CD14-positive monocyte (primary cell): Measurements from ENCODE around the gene SNN. TPM values are rescaled to one million over a fixed set of nuclear protein-coding genes. Genes with fewer than 3 reads are reported as not detected.
A peak's percentile ranks its signal among the peaks of the same experiment; 100 is the strongest.

ENCODE experiments used
- DNase-seq, 3 donors: peaks; one replicate each; pipeline ENCODE4 v3.0.0-alpha.2; 2011 to 2022
- H2AFZ ChIP-seq: 2 replicates; pipeline ENCODE4 v1.6.0; 2012; ENCODE audit warnings: mild to moderate bottlenecking, low read depth, low read length, inconsistent platforms; ENCODE audit not compliant: insufficient read depth, poor library complexity, severe bottlenecking
- H3K27ac ChIP-seq, 2 donors: 1 replicate in 1 of 2; 2 replicates in 1 of 2; pipeline ENCODE4 v1.5.1; 2012 to 2013; ENCODE audit warnings: low read length in 2 of 2, control low read depth in 1 of 2, inconsistent platforms in 1 of 2, low read depth in 1 of 2, mild to moderate bottlenecking in 1 of 2
- H3K27me3 ChIP-seq, 2 donors: one replicate each; pipeline versions ENCODE4 v1.6.0 to v1.6.1; 2011 to 2013; ENCODE audit warnings: low read length in 2 of 2; ENCODE audit not compliant: control insufficient read depth in 2 of 2, insufficient read depth in 2 of 2
- H3K36me3 ChIP-seq, 2 donors: replicated peaks in 1 of 2; 1 replicate in 1 of 2; 2 replicates in 1 of 2; pipeline versions ENCODE4 v1.5.1 to v1.6.1; 2012 to 2013; ENCODE audit warnings: low read length in 2 of 2, control low read depth in 1 of 2, inconsistent platforms in 1 of 2, mild to moderate bottlenecking in 1 of 2; ENCODE audit not compliant: insufficient read depth in 2 of 2, control insufficient read depth in 1 of 2
- H3K4me1 ChIP-seq, 2 donors: 1 replicate in 1 of 2; 2 replicates in 1 of 2; pipeline versions ENCODE4 v1.5.1 to v1.6.1; 2012 to 2013; ENCODE audit warnings: low read length in 2 of 2, control low read depth in 1 of 2, inconsistent platforms in 1 of 2, mild to moderate bottlenecking in 1 of 2, moderate library complexity in 1 of 2; ENCODE audit not compliant: insufficient read depth in 2 of 2, control insufficient read depth in 1 of 2
- H3K4me2 ChIP-seq: replicated peaks from 2 replicates; pipeline ENCODE3; 2012; ENCODE audit warnings: low read length, moderate library complexity, mild to moderate bottlenecking; ENCODE audit not compliant: poor library complexity, severe bottlenecking; ENCODE audit errors: extremely low read depth
- H3K4me3 ChIP-seq, 3 experiments: fragments of 200-600 bp in 1 of 3; sonication (generic) in 1 of 3; replicated peaks in 1 of 3; 1 replicate in 2 of 3; 2 replicates in 1 of 3; pipeline ENCODE4 v1.5.1; 2011 to 2013; ENCODE audit warnings: low read length in 3 of 3, mild to moderate bottlenecking in 3 of 3, control low read depth in 2 of 3, low read depth in 2 of 3, inconsistent platforms in 1 of 3, moderate library complexity in 1 of 3
- H3K79me2 ChIP-seq: 2 replicates; pipeline ENCODE4 v1.6.0; 2012; ENCODE audit warnings: mild to moderate bottlenecking, control low read depth, inconsistent platforms, low read length, moderate library complexity; ENCODE audit not compliant: insufficient read depth
- H3K9ac ChIP-seq: 2 replicates; pipeline ENCODE4 v1.6.0; 2017; ENCODE audit warnings: low read length, mild to moderate bottlenecking; ENCODE audit not compliant: insufficient read depth, poor library complexity, severe bottlenecking
- H3K9me3 ChIP-seq, 2 donors: replicated peaks in 1 of 2; 1 replicate in 1 of 2; 2 replicates in 1 of 2; pipeline versions ENCODE4 v1.5.1 to v1.6.1; 2012 to 2013; ENCODE audit warnings: low read length in 2 of 2, control low read depth in 1 of 2; ENCODE audit not compliant: control insufficient read depth in 1 of 2, insufficient read depth in 1 of 2
- H4K20me1 ChIP-seq: 2 replicates; pipeline ENCODE4 v1.6.0; 2012; ENCODE audit warnings: mild to moderate bottlenecking, low read length, control low read depth, moderate library complexity; ENCODE audit not compliant: insufficient read depth
- H3K27ac Mint-ChIP-seq, 7 donors: one replicate each; pipeline ENCODE4 v1.8.0; 2020; ENCODE audit warnings: mild to moderate bottlenecking in 7 of 7, mixed read lengths in 7 of 7, moderate library complexity in 6 of 7, inconsistent platforms in 2 of 7
- H3K27me3 Mint-ChIP-seq, 3 donors: one replicate each; pipeline ENCODE4 v1.8.0; 2021 to 2022; ENCODE audit warnings: low read depth in 3 of 3, mild to moderate bottlenecking in 3 of 3, mixed read lengths in 3 of 3, moderate library complexity in 3 of 3, inconsistent platforms in 1 of 3
- H3K36me3 Mint-ChIP-seq, 2 donors: one replicate each; pipeline ENCODE4 v1.8.0; 2020; ENCODE audit warnings: mixed read lengths in 2 of 2, inconsistent platforms in 1 of 2, mild to moderate bottlenecking in 1 of 2
- H3K4me1 Mint-ChIP-seq: one replicate; pipeline ENCODE4 v1.8.0; 2020; ENCODE audit warnings: mild to moderate bottlenecking, mixed read lengths
- H3K4me3 Mint-ChIP-seq, 2 donors: one replicate each; pipeline ENCODE4 v1.8.0; 2020; ENCODE audit warnings: mild to moderate bottlenecking in 2 of 2, mixed read lengths in 2 of 2, moderate library complexity in 1 of 2
- H3K9me3 Mint-ChIP-seq, 7 donors: one replicate each; pipeline ENCODE4 v1.8.0; 2020 to 2022; ENCODE audit warnings: mixed read lengths in 7 of 7, mild to moderate bottlenecking in 6 of 7, moderate library complexity in 6 of 7, inconsistent platforms in 2 of 7
- CTCF ChIP-seq: fragments of 200-600 bp; IDR thresholded peaks from one replicate; pipeline ENCODE4 v1.8.0; 2022; ENCODE audit warnings: antibody characterized with exemption, mild to moderate bottlenecking
- WGBS: methylation state at CpG from one replicate; pipeline ENCODE4 v1.1.5; 2013; ENCODE audit warnings: missing lambda C conversion rate; ENCODE audit not compliant: insufficient coverage; 5-methylcytosine and 5-hydroxymethylcytosine counted together
- intact Hi-C, 2 donors: fragments of 100-400 bp; cut with micrococcal nuclease; formaldehyde crosslinking; loops; one replicate each; pipeline versions ENCODE4 v1.15.0 to v1.15.1; 2023
- polyA plus RNA-seq, 3 donors: library from polyadenylated mRNA; depleted of rRNA in 1 of 3; unstranded in 2 of 3; stranded (reverse) in 1 of 3; fragments of 300-500 nt in 2 of 3; fragments of >200 nt in 1 of 3; fragmentation: Illumina TruSeq in 2 of 3; gene quantifications; 1 replicate in 2 of 3; 2 replicates in 1 of 3; pipeline ENCODE4 v1.2.3, GENCODE V29; 2012 to 2021

SNN gene
- polyA plus RNA-seq, 3 donors: 89.4 to 111 (median 91.7) TPM

GRCh38 chr16:11640987-11641817 is 27.1 kb upstream of the SNN start:
- Histone ChIP-seq H3K27me3 (no peaks in the 10 kb centered on the region), H3K4me2 (peak overlapping the region; percentile 21), H3K27ac (peak overlapping the region; percentile 96 to 97), H3K4me1 (peaks cover 26 to 30% of the 10 kb centered on the region in 2 donors), H4K20me1 (no peaks in the 10 kb centered on the region), H3K4me3 (peak overlapping the region in 1 of 3 experiments; percentile 11), H3K9ac (peak overlapping the region; percentile 61), H2AFZ (no peak overlapping the region), H3K9me3 (no peaks in the 10 kb centered on the region), H3K79me2 (no peaks in the 10 kb centered on the region), H3K36me3 (no peaks in the 10 kb centered on the region)
- intact Hi-C loops: loop anchor here (1.0 to 5.0 kb wide), 7 partner anchors 28 to 234 kb away; no protein-coding TSS in a partner anchor
- Mint-ChIP-seq H3K36me3 (peaks cover 0 to 2% of the 10 kb centered on the region in 2 donors), H3K9me3 (peaks cover 0 to 5% (median 0%) of the 10 kb centered on the region in 7 donors), H3K4me1 (peaks cover 37% of the 10 kb centered on the region), H3K27me3 (peaks cover 4 to 9% (median 6%) of the 10 kb centered on the region in 3 donors), H3K4me3 (peak overlapping the region; percentile 56 to 71), H3K27ac (peak overlapping the region; percentile 99 to 100 (median 100))
- WGBS: 27% methylated on average over 14 of the region's 20 CpGs
- DNase-seq: peak; percentile 62 to 75 (median 73)
- peak; percentile 94 for TF ChIP-seq CTCF

GRCh38 chr16:11642765-11643116 is 25.5 kb upstream of the SNN start:
- H3K4me1 Mint-ChIP-seq: peaks cover 37% of the 10 kb centered on the region
- no peak overlapping the region for H2AFZ ChIP-seq
- H3K79me2 ChIP-seq: no peaks in the 10 kb centered on the region
- H3K9ac ChIP-seq: no peak overlapping the region
- H4K20me1 ChIP-seq: no peaks in the 10 kb centered on the region
- no peaks in the 10 kb centered on the region for H3K36me3 ChIP-seq
- H3K9me3 Mint-ChIP-seq: peaks cover 0 to 5% (median 0%) of the 10 kb centered on the region in 7 donors
- intact Hi-C loops: loop anchor here (5.0 kb wide), 3 partner anchors 45 to 235 kb away; no protein-coding TSS in a partner anchor
- no peak for TF ChIP-seq CTCF
- no peak overlapping the region for H3K4me3 Mint-ChIP-seq
- peaks cover 0 to 2% of the 10 kb centered on the region in 2 donors for H3K36me3 Mint-ChIP-seq
- WGBS: 29% methylated on average over 1 of the region's 4 CpGs
- H3K4me3 ChIP-seq: no peak overlapping the region
- H3K27ac Mint-ChIP-seq: no peak overlapping the region
- no peak for DNase-seq
- H3K4me1 ChIP-seq: peaks cover 26 to 30% of the 10 kb centered on the region in 2 donors
- H3K27ac ChIP-seq: no peak overlapping the region
- H3K27me3 ChIP-seq: no peaks in the 10 kb centered on the region
- no peaks in the 10 kb centered on the region for H3K9me3 ChIP-seq
- no peak overlapping the region for H3K4me2 ChIP-seq
- peaks cover 4 to 9% (median 6%) of the 10 kb centered on the region in 3 donors for H3K27me3 Mint-ChIP-seq
